ENCODE data around the gene CDK4. TPM values are rescaled to one million over a fixed set of nuclear protein-coding genes. Genes with fewer than 3 reads are reported as not detected.

The CDK4 gene
- 11.2 and 14.3 TPM in 2 replicates for polyA plus RNA-seq

GRCh38 chr12:57751788-57752667 is at the start of gene CDK4:
Gene CDK4 (minus strand): TSS chr12:57752310. CDS start chr12:57751717, 593 bp downstream.

GRCh38 chr12:57782608-57783465 is 30.7 kb upstream of the CDK4 start, which contains the start of gene TSFM:
Gene TSFM (plus strand): TSS chr12:57782787. CDS start chr12:57782802, 15 bp downstream.

GRCh38 chr12:57772429-57773322 is 20.6 kb upstream of the CDK4 start, which contains the start of gene EEF1AKMT3:
Gene EEF1AKMT3 (plus strand): TSS chr12:57772614. CDS start chr12:57772725, 111 bp downstream.

GRCh38 chr12:57771873-57772428 is 19.8 kb upstream of the CDK4 start, which contains the start of gene METTL1:
Gene METTL1 (minus strand): TSS chr12:57772105. CDS start chr12:57772083, 22 bp downstream.

GRCh38 chr12:57766464-57767304 is 14.6 kb upstream of the CDK4 start, which contains the start of gene CYP27B1:
Gene CYP27B1 (minus strand): TSS chr12:57767078. CDS start chr12:57767041, 37 bp downstream.

GRCh38 chr12:57754411-57755193 is 2.5 kb upstream of the CDK4 start, which contains the start of gene MARCHF9:
Gene MARCHF9 (plus strand): TSS chr12:57755103. CDS start chr12:57755529, 426 bp downstream.

GRCh38 chr12:57744777-57745484 is 7.2 kb downstream of the CDK4 start, which contains the start of gene TSPAN31:
Gene TSPAN31 (plus strand): TSS chr12:57745039. CDS start chr12:57745155, 116 bp downstream.

GRCh38 chr12:57738661-57739237 is 13.4 kb downstream of the CDK4 start, which contains the start of gene AGAP2:
Gene AGAP2 (minus strand): TSS chr12:57738742. CDS start chr12:57738246, 496 bp downstream.

Other genes with a start within 250 kb of the CDK4 start
- 264 and 289 TPM in 2 replicates for gene DDIT3, start 231.8 kb downstream of the CDK4 start, polyA plus RNA-seq
- gene MBD6, start 229.5 kb downstream of the CDK4 start, polyA plus RNA-seq: 1.6 and 3.4 TPM in 2 replicates
- gene DCTN2, start 205.1 kb downstream of the CDK4 start, polyA plus RNA-seq: 111 and 115 TPM in 2 replicates
- gene KIF5A, start 202.3 kb downstream of the CDK4 start, polyA plus RNA-seq: 24.5 and 60.6 TPM in 2 replicates
- gene PIP4K2C, start 161.1 kb downstream of the CDK4 start, polyA plus RNA-seq: 81.0 and 95.3 TPM in 2 replicates
- gene DTX3, start 147.5 kb downstream of the CDK4 start, polyA plus RNA-seq: 3.7 and 5.3 TPM in 2 replicates
- gene ARHGEF25, start 140.9 kb downstream of the CDK4 start, polyA plus RNA-seq: not detected in 2 replicates
- 39.3 and 50.4 TPM in 2 replicates for gene B4GALNT1, start 119.1 kb downstream of the CDK4 start, polyA plus RNA-seq
- gene OS9, start 58.2 kb downstream of the CDK4 start, polyA plus RNA-seq: 32.1 and 60.1 TPM in 2 replicates
- gene AGAP2, start 13.6 kb downstream of the CDK4 start, polyA plus RNA-seq: 0.48 and 1.8 TPM in 2 replicates
- gene TSPAN31, start 7.3 kb downstream of the CDK4 start, polyA plus RNA-seq: 26.6 and 52.7 TPM in 2 replicates
- 2.4 TPM in 1 of 2 replicates, not detected in the other for gene MARCHF9, start 2.8 kb upstream of the CDK4 start, polyA plus RNA-seq
- not detected in 2 replicates for gene CYP27B1, start 14.8 kb upstream of the CDK4 start, polyA plus RNA-seq
- gene METTL1, start 19.8 kb upstream of the CDK4 start, polyA plus RNA-seq: 19.2 and 33.9 TPM in 2 replicates
- gene EEF1AKMT3, start 20.3 kb upstream of the CDK4 start, polyA plus RNA-seq: 2.8 TPM in 1 of 2 replicates, not detected in the other
- gene TSFM, start 30.5 kb upstream of the CDK4 start, polyA plus RNA-seq: 71.2 and 79.6 TPM in 2 replicates
- 0.22 and 1.2 TPM in 2 replicates for gene AVIL, start 66.4 kb upstream of the CDK4 start, polyA plus RNA-seq
- gene CTDSP2, start 94.4 kb upstream of the CDK4 start, polyA plus RNA-seq: 3.3 and 4.2 TPM in 2 replicates
- 10.2 and 13.2 TPM in 2 replicates for gene ATP23, start 189.3 kb upstream of the CDK4 start, polyA plus RNA-seq

Measured in Purkinje cell (primary cell).